ENCODE data around the gene MYO5A. TPM values are rescaled to one million over a fixed set of nuclear protein-coding genes. Genes with fewer than 3 reads are reported as not detected.

The MYO5A gene
- total RNA-seq, 1 donor from 2014 or later, result 41.0 TPM

DNA sequence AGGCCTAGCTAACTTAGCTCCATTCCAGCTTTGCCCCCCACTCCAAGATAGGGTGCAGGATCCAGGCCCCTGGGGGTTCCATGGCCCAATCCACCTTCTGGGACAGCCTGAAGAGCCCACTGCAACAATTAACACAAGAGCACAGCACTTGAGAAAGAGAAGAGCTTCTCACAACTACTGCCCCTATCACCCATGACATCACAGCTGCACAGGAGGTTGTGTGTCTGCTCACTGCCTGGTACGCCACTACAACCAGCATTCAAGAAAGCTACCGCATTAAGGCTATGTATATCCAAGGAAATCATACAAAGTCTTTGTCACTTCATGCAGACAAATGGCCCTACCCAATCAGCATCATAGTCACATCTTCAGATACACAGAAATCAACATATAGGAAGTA lies 62.0 kb downstream of the MYO5A start:
- H3K27me3 Mint-ChIP-seq (ENCODE audit: low read depth), result no peaks in the 10 kb centered on the region
- DNase-seq (ENCODE audit: low spot score), result no peak
- H3K36me3 Mint-ChIP-seq (ENCODE audit: low read depth), result peaks cover 3% of the 10 kb centered on the region
- peaks cover 11% of the 10 kb centered on the region for H3K9me3 Mint-ChIP-seq (ENCODE audit: low read depth)
- TF ChIP-seq, protein P1, sequence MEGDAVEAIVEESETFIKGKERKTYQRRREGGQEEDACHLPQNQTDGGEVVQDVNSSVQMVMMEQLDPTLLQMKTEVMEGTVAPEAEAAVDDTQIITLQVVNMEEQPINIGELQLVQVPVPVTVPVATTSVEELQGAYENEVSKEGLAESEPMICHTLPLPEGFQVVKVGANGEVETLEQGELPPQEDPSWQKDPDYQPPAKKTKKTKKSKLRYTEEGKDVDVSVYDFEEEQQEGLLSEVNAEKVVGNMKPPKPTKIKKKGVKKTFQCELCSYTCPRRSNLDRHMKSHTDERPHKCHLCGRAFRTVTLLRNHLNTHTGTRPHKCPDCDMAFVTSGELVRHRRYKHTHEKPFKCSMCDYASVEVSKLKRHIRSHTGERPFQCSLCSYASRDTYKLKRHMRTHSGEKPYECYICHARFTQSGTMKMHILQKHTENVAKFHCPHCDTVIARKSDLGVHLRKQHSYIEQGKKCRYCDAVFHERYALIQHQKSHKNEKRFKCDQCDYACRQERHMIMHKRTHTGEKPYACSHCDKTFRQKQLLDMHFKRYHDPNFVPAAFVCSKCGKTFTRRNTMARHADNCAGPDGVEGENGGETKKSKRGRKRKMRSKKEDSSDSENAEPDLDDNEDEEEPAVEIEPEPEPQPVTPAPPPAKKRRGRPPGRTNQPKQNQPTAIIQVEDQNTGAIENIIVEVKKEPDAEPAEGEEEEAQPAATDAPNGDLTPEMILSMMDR (IDR thresholded peaks at IDR 0.05), result no peak
- peaks cover 12% of the 10 kb centered on the region for H3K4me1 Mint-ChIP-seq (ENCODE audit: low read depth)
- H3K27ac Mint-ChIP-seq (ENCODE audit: unreplicated experiment), result no peak overlapping the region
- no peak overlapping the region for H3K4me3 Mint-ChIP-seq (ENCODE audit: unreplicated experiment)

DNA sequence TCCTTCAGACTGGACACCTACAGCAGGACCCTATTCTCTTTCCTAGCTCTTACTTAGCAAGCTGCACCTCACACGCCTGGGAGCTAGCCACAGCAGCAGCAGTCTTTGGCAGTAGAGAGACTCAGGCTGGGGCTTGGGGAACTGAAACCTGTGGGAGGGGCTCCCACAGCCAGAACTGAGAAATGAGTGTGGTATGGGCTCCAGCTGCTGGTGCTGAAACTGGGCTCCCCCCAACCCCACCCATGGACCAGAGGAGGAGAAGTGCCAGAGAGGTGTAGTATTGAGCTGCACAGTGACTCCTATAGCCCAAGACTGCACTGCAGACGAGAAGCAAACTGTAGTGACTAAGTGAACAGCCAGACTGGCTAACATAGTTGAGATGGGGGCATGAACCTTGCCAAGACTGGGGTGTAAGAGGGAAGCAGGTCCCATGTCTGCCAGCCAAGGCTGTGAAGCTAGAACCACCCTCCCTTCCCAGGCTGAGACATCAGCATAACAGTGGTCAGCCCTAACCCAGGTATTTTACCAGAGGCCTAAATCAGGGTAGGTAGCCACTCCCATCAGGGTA lies 62.5 kb downstream of the MYO5A start:
- no peak overlapping the region for H3K27ac Mint-ChIP-seq (ENCODE audit: unreplicated experiment)
- peaks cover 12% of the 10 kb centered on the region for H3K4me1 Mint-ChIP-seq (ENCODE audit: low read depth)
- peaks cover 3% of the 10 kb centered on the region for H3K36me3 Mint-ChIP-seq (ENCODE audit: low read depth)
- TF ChIP-seq, protein P1 (IDR thresholded peaks at IDR 0.05), result no peak
- no peak overlapping the region for H3K4me3 Mint-ChIP-seq (ENCODE audit: unreplicated experiment)
- no peak for DNase-seq (ENCODE audit: low spot score)
- H3K27me3 Mint-ChIP-seq (ENCODE audit: low read depth), result no peaks in the 10 kb centered on the region
- H3K9me3 Mint-ChIP-seq (ENCODE audit: low read depth), result peaks cover 11% of the 10 kb centered on the region

DNA sequence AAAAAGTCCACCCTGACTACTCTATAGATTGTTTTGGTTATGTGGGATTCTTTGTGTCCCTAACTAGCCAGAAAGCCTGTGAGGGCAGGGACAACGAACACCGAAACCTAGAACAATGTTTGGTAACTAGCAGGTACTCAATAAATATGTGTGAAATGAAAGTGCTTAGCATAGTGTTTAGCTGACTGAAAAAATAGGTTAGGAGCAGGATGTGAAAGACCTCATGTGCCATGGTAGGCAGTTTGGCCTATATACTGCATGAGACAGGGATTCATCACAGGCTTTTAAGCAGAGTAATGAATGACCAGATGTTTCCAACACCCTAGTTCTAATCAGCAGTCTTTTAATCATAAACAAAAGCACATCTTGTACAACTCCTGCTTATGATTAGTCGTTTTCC lies 64.2 kb downstream of the MYO5A start:
- no peak for DNase-seq (ENCODE audit: low spot score)
- peaks cover 11% of the 10 kb centered on the region for H3K9me3 Mint-ChIP-seq (ENCODE audit: low read depth)
- H3K27ac Mint-ChIP-seq (ENCODE audit: unreplicated experiment), result no peak overlapping the region
- TF ChIP-seq, protein P1 (IDR thresholded peaks at IDR 0.05), result no peak
- H3K36me3 Mint-ChIP-seq (ENCODE audit: low read depth), result peaks cover 3% of the 10 kb centered on the region
- no peak overlapping the region for H3K4me3 Mint-ChIP-seq (ENCODE audit: unreplicated experiment)
- peaks cover 12% of the 10 kb centered on the region for H3K4me1 Mint-ChIP-seq (ENCODE audit: low read depth)
- no peaks in the 10 kb centered on the region for H3K27me3 Mint-ChIP-seq (ENCODE audit: low read depth)

DNA sequence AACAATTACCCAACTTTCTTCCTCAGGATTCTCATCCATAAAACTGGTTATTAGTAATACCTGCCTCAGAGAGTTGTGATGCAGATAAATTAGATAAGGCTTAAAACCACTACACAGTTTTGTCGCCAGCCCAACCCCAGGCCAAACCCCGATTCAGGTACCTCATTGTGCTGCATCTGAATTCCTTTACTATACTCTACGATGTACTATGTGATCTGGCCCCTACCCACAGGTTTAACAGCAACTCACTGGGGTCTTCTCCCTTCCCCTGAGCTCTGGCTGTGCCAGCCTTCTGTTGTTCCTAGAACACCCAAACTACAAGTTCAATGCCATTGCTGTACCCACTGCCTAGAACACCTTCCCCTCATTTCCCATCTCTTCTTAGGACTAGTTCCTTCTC lies 64.6 kb downstream of the MYO5A start:
- Mint-ChIP-seq H3K4me3 (ENCODE audit: unreplicated experiment) (no peak overlapping the region), H3K27me3 (ENCODE audit: low read depth) (no peaks in the 10 kb centered on the region), H3K36me3 (ENCODE audit: low read depth) (peaks cover 3% of the 10 kb centered on the region), H3K9me3 (ENCODE audit: low read depth) (peaks cover 11% of the 10 kb centered on the region), H3K4me1 (ENCODE audit: low read depth) (peaks cover 12% of the 10 kb centered on the region), H3K27ac (ENCODE audit: unreplicated experiment) (no peak overlapping the region)
- DNase-seq (ENCODE audit: low spot score), result no peak
- TF ChIP-seq, protein P1 (IDR thresholded peaks at IDR 0.05), result no peak

DNA sequence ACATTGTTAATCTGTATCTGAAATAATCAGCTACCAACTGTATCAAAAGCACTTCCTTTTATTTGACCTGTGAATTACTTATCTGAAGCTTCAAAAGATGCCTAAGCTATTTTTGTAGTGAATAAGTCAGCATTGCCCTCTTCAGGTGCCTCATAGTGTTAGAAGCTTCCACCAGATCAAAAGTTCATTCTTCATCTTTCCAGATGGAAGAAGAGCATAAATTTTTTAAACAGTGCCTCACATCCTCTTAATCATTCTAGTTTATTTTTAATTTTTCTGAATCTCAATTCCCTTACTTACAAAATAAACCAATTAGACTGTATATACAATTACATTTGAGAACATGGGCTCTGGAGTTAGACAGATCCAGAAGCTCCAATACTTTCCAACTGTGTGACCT lies 65.0 kb downstream of the MYO5A start:
- Mint-ChIP-seq H3K9me3 (ENCODE audit: low read depth) (peaks cover 11% of the 10 kb centered on the region), H3K27me3 (ENCODE audit: low read depth) (no peaks in the 10 kb centered on the region), H3K36me3 (ENCODE audit: low read depth) (peaks cover 3% of the 10 kb centered on the region), H3K4me3 (ENCODE audit: unreplicated experiment) (no peak overlapping the region), H3K27ac (ENCODE audit: unreplicated experiment) (no peak overlapping the region), H3K4me1 (ENCODE audit: low read depth) (peaks cover 12% of the 10 kb centered on the region)
- no peak for DNase-seq (ENCODE audit: low spot score)
- TF ChIP-seq, protein P1 (IDR thresholded peaks at IDR 0.05), result peak; percentile 46
